Upper lobe of right lung (tissue), 1 donor: ENCODE data around the gene ANXA10. TPM values are rescaled to one million over a fixed set of nuclear protein-coding genes. Genes with fewer than 3 reads are reported as not detected.

Experiments
- ATAC-seq: fragments of 200-7000 bp; cut with Tn5 transposase; one replicate; pipeline ENCODE4 v1.9.1; 2020; ENCODE audit warnings: mild to moderate bottlenecking, moderate library complexity
- DNase-seq: peaks from one replicate; pipeline ENCODE4 v3.0.0-alpha.2; 2020
- H3K27ac ChIP-seq: fragments of 200-600 bp; one replicate; pipeline ENCODE4 v1.8.0; 2022
- H3K27me3 ChIP-seq: fragments of 200-600 bp; one replicate; pipeline ENCODE4 v1.8.0; 2022; ENCODE audit warnings: mild to moderate bottlenecking
- H3K36me3 ChIP-seq: fragments of 200-600 bp; one replicate; pipeline ENCODE4 v1.8.0; 2022
- H3K4me1 ChIP-seq: fragments of 200-600 bp; one replicate; pipeline ENCODE4 v1.8.0; 2022
- H3K4me3 ChIP-seq: fragments of 200-600 bp; one replicate; pipeline ENCODE4 v1.8.0; 2022; ENCODE audit warnings: mild to moderate bottlenecking
- H3K9me3 ChIP-seq: fragments of 200-600 bp; one replicate; pipeline ENCODE4 v1.8.0; 2022
- CTCF ChIP-seq: fragments of 200-600 bp; IDR thresholded peaks from one replicate; pipeline ENCODE4 v1.8.0; 2022; ENCODE audit warnings: antibody characterized with exemption
- intact Hi-C: fragments of 100-400 bp; cut with DNase I; formaldehyde crosslinking; loops from one replicate; pipeline ENCODE4 v1.11.0; 2022
- total RNA-seq: library from RNA; stranded (reverse); fragmentation: NEBNext Ultra II Directional; extraction: Animal tissue kit (Norgen Biotek cat#: 25700); gene quantifications from one replicate; pipeline ENCODE4 v1.2.1, GENCODE V29; 2021
- donor health status: DM: no; HTN: yes; CAD: no; lungs with severe emphysema.

The ANXA10 gene
- total RNA-seq, 1 donor from 2014 or later, result not detected

DNA sequence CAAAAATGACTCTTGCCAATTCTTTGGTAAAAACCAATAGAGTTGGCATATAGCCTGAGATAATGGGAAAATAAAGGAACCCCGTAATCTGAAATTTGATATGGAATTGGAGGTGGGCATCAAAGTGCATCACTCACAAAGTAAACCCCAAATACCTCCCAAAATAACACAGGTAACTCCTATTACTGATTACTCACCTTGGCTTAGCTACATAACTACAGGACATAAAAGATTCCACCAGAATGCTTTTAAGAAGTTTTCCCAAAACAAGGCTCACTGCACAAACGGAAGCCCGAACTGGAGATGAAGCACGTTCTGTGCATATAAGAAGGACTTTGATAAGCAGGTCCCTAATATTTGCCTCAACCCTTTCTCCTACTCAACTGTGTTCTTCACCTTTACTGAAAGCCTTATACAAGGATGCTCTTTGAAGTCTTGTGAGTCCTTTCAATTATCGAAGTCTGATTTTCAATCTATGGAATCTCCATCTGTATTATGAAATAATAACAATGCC, 14.6 kb upstream of the ANXA10 start:
- Histone ChIP-seq H3K27ac (no peak overlapping the region), H3K27me3 (no peaks in the 10 kb centered on the region), H3K4me3 (no peak overlapping the region), H3K9me3 (no peaks in the 10 kb centered on the region), H3K36me3 (no peaks in the 10 kb centered on the region), H3K4me1 (no peaks in the 10 kb centered on the region)
- no peak for DNase-seq
- intact Hi-C loops, result no loop called here
- no peak for ATAC-seq
- no peak for TF ChIP-seq CTCF

GRCh38 chr4:168082379-168082778, 10.0 kb upstream of the ANXA10 start:
- H3K36me3 ChIP-seq, result no peaks in the 10 kb centered on the region
- DNase-seq (no peak), ATAC-seq (no peak)
- no peak overlapping the region for H3K27ac ChIP-seq
- no peak for TF ChIP-seq CTCF
- intact Hi-C loops, result no loop called here
- no peak overlapping the region for H3K4me3 ChIP-seq
- H3K9me3 ChIP-seq, result peaks cover 7% of the 10 kb centered on the region
- H3K27me3 ChIP-seq, result no peaks in the 10 kb centered on the region
- no peaks in the 10 kb centered on the region for H3K4me1 ChIP-seq

DNA sequence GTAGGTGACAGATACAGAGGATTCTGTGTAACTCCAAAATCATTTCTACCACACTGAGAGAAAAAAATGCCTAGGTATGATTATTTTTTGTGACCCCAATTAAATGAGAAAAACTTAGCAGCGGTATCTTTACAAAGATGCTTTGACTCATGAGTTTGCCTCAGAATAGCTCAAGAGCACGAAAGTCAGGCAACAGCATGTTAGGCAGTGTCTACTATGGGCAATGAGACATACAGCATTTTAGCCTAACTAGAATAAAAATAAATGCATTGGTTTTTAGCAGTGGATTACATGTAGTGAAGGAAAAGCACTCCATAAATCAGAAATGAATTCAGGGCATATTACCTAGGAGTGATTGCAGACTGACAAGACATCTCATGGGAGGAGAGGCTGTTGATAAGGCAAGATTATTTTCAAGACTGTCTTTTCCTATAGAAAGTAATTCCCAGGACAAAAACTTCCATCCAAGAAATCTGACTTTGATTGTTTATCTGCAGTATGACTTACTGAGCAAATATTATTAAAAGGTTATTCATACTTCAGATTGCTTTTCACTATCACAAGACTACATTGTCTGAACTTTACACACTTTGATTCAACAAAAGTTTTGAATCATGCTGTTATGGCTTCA, 3.6 kb downstream of the ANXA10 start:
- intact Hi-C loops, result no loop called here
- ATAC-seq, result no peak
- Histone ChIP-seq H3K4me1 (no peaks in the 10 kb centered on the region), H3K9me3 (no peaks in the 10 kb centered on the region), H3K27me3 (no peaks in the 10 kb centered on the region), H3K27ac (no peak overlapping the region), H3K4me3 (no peak overlapping the region), H3K36me3 (no peaks in the 10 kb centered on the region)
- no peak for DNase-seq
- no peak for TF ChIP-seq CTCF

DNA sequence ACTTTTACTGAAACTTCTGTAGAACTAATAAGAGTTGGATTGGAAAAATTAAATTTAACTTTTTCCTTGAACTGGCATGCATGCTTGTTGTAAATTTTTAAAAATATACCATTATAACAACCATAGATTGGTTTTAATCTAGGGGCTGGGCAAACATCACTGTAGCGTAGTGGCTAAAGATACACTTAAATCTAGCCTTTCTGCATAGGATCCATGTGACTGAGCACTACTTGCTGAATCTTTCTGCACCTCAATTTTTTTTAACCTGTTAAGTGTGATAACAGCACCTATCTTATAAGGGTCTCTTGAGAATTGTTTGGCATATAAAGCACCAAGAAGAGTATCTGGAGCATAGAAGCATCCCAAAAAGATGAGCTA, 4.1 kb downstream of the ANXA10 start:
- intact Hi-C loops, result no loop called here
- DNase-seq (no peak), ATAC-seq (no peak)
- Histone ChIP-seq H3K4me3 (no peak overlapping the region), H3K27ac (no peak overlapping the region), H3K9me3 (no peaks in the 10 kb centered on the region), H3K4me1 (no peaks in the 10 kb centered on the region), H3K27me3 (no peaks in the 10 kb centered on the region), H3K36me3 (no peaks in the 10 kb centered on the region)
- no peak for TF ChIP-seq CTCF

DNA sequence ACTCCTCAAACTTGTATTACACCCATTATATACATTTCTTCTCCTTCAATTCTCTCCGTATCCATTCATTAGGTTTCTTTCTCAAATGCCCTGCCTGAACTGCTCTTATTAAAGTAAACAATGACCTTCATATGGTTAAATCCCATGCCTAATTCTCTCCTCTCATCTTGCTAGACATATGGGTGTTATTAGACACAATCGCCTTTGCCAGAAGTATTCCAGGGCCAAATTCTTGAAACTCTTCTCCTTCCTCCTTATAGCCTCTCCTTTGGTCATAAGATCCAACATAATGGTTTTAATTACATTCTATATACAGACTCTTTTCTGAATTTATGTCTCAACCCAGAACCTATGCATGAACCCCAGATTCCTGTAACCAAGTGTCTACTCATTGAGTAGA, 4.8 kb downstream of the ANXA10 start:
- no peak for DNase-seq
- H3K36me3 ChIP-seq, result no peaks in the 10 kb centered on the region
- H3K4me3 ChIP-seq, result no peak overlapping the region
- H3K27ac ChIP-seq, result no peak overlapping the region
- intact Hi-C loops, result no loop called here
- H3K9me3 ChIP-seq, result no peaks in the 10 kb centered on the region
- ATAC-seq, result no peak
- no peak for TF ChIP-seq CTCF
- H3K4me1 ChIP-seq, result no peaks in the 10 kb centered on the region
- H3K27me3 ChIP-seq, result no peaks in the 10 kb centered on the region

DNA sequence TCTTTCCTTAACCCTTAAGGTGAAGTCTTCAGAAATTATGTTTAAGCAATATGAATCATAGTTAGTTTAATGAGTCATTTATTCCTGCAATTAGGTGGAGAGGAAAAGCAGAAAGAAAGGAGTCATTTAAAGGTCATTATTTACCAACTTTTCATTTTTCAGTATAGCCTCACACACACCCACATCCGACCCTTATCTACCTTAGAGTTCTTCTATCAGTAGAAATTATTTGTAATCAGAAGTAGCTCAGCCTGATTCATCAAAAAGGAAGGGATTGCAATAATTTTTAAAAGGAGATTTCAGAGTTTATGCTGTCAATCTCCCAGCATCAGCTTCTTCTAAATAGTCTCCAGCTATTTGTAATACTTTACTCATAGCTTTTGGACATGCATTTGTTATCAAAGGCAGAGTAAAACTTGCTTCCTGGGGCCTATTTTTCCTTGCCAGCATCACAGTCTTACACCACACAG, 5.9 kb downstream of the ANXA10 start:
- intact Hi-C loops, result no loop called here
- ATAC-seq, result no peak

More for the DNA sequence above, 5.9 kb downstream of the ANXA10 start:
- no peaks in the 10 kb centered on the region for H3K36me3 ChIP-seq
- H3K4me1 ChIP-seq, result no peaks in the 10 kb centered on the region
- H3K9me3 ChIP-seq, result no peaks in the 10 kb centered on the region
- TF ChIP-seq CTCF, result no peak
- DNase-seq, result no peak
- H3K27ac ChIP-seq, result no peak overlapping the region
- H3K27me3 ChIP-seq, result no peaks in the 10 kb centered on the region
- no peak overlapping the region for H3K4me3 ChIP-seq
